ENCODE data around the gene GCSAML. TPM values are rescaled to one million over a fixed set of nuclear protein-coding genes. Genes with fewer than 3 reads are reported as not detected.

Gene GCSAML
- 1 to 10 TPM in 1 of 4 donors, under 1 TPM in 3; 0.13 to 1.3 (median 0.53) TPM for total RNA-seq

- no peaks in the 10 kb centered on the region for H3K36me3 ChIP-seq
- H3K27me3 ChIP-seq, result no peaks in the 10 kb centered on the region
- H3K9me3 ChIP-seq, result no peaks in the 10 kb centered on the region
- H3K27ac ChIP-seq (replicated peaks in 1 of 4), result no peak within 1 kb of the TSS
- intact Hi-C loops (cut with DNase I), result no loop called here
- WGBS, result 73% methylated on average over 13 of the region's 13 CpGs
- no peak within 1 kb of the TSS for H3K4me3 ChIP-seq
- DNase-seq (ENCODE audit: extremely low spot score), result no peak
- no peak for TF ChIP-seq EP300 (IDR thresholded peaks at IDR 0.05)
- TF ChIP-seq POLR2AphosphoS5 (IDR thresholded peaks at IDR 0.05), result no peak
- no peak for TF ChIP-seq CTCF (IDR thresholded peaks at IDR 0.05)
- no peak for TF ChIP-seq POLR2A (IDR thresholded peaks at IDR 0.05; ENCODE audit: low read depth)
- H3K4me1 ChIP-seq, result no peaks in the 10 kb centered on the region
Measured at GRCh38 chr1:247548769-247549182, at the start of gene GCSAML. TSS of gene GCSAML (plus strand) at chr1:247549134. CDS start at chr1:247549192, 58 bp downstream.

GRCh38 chr1:247500865-247501264 is 48.1 kb upstream of the GCSAML start:
- Histone ChIP-seq H3K36me3 (no peaks in the 10 kb centered on the region), H3K9me3 (no peaks in the 10 kb centered on the region), H3K4me3 (no peak overlapping the region), H3K4me1 (no peaks in the 10 kb centered on the region), H3K27me3 (no peaks in the 10 kb centered on the region), H3K27ac (replicated peaks in 1 of 4) (no peak overlapping the region)
- no peak for DNase-seq (ENCODE audit: extremely low spot score)
- intact Hi-C loops (cut with DNase I), result no loop called here
- 60% methylated on average over 3 of the region's 3 CpGs for WGBS
- no peak for TF ChIP-seq CTCF (IDR thresholded peaks at IDR 0.05)
- no peak for TF ChIP-seq POLR2AphosphoS5 (IDR thresholded peaks at IDR 0.05)
- no peak for TF ChIP-seq EP300 (IDR thresholded peaks at IDR 0.05)
- TF ChIP-seq POLR2A (IDR thresholded peaks at IDR 0.05; ENCODE audit: low read depth), result no peak

GRCh38 chr1:247506831-247507230 is 42.1 kb upstream of the GCSAML start:
- 38% methylated on average over 3 of the region's 3 CpGs for WGBS
- intact Hi-C loops (cut with DNase I), result no loop called here
- Histone ChIP-seq H3K4me1 (no peaks in the 10 kb centered on the region), H3K4me3 (no peak overlapping the region), H3K27ac (replicated peaks in 1 of 4) (no peak overlapping the region), H3K27me3 (no peaks in the 10 kb centered on the region), H3K9me3 (no peaks in the 10 kb centered on the region), H3K36me3 (no peaks in the 10 kb centered on the region)
- TF ChIP-seq POLR2AphosphoS5 (IDR thresholded peaks at IDR 0.05) (no peak), POLR2A (IDR thresholded peaks at IDR 0.05; ENCODE audit: low read depth) (no peak), CTCF (IDR thresholded peaks at IDR 0.05) (no peak), EP300 (IDR thresholded peaks at IDR 0.05) (no peak)
- no peak for DNase-seq (ENCODE audit: extremely low spot score)

- intact Hi-C loops (cut with DNase I), result no loop called here
- Histone ChIP-seq H3K36me3 (no peaks in the 10 kb centered on the region), H3K4me1 (no peaks in the 10 kb centered on the region), H3K4me3 (no peak overlapping the region), H3K9me3 (peaks cover 0 to 5% (median 2%) of the 10 kb centered on the region in 4 donors), H3K27ac (replicated peaks in 1 of 4) (no peak overlapping the region), H3K27me3 (peaks cover 0 to 22% (median 0%) of the 10 kb centered on the region in 4 donors)
- 70% methylated on average over 14 of the region's 72 CpGs for WGBS
- no peak for TF ChIP-seq CTCF (IDR thresholded peaks at IDR 0.05)
- TF ChIP-seq POLR2A (IDR thresholded peaks at IDR 0.05; ENCODE audit: low read depth), result no peak
- no peak for TF ChIP-seq POLR2AphosphoS5 (IDR thresholded peaks at IDR 0.05)
- no peak for TF ChIP-seq EP300 (IDR thresholded peaks at IDR 0.05)
- DNase-seq (ENCODE audit: extremely low spot score), result no peak
Measured at GRCh38 chr1:247517795-247518612, 30.9 kb upstream of the GCSAML start.

Measured in esophagus muscularis mucosa (tissue), 4 donors.